ENCODE results near the gene RNF213.

RNF213 gene

DNA sequence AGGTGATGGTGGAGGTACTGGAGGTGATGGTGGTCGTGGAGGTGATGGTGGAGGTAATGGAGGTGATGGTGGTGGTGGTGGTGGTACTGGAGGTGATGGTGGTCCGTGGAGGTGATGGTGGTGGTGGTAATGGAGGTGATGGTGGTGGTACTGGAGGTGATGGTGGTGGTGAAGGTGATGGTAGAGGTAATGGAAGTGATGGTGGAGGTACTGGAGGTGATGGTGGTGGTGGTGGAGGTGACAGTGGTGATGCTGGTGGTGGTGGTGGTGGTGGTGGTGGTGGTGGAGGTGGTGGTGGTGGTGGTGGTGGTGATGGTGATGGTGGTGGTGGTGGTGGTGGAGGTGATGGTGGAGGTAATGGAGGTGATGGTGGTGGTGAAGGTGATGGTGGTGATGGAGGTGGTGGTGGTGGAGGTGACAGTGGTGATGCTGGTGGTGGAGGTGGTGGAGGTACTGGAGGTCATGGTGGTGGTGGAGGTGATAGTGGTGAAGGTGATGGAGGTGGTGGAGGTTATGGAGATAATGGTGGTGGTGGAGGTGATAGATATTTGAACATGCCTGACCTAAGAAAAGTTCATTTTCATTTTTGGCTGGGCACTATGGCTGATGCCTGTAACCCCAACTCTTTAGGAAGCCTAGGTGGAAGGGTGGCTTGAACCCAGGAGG lies 55.0 kb downstream of the RNF213 start:
- TF ChIP-seq, protein P1, sequence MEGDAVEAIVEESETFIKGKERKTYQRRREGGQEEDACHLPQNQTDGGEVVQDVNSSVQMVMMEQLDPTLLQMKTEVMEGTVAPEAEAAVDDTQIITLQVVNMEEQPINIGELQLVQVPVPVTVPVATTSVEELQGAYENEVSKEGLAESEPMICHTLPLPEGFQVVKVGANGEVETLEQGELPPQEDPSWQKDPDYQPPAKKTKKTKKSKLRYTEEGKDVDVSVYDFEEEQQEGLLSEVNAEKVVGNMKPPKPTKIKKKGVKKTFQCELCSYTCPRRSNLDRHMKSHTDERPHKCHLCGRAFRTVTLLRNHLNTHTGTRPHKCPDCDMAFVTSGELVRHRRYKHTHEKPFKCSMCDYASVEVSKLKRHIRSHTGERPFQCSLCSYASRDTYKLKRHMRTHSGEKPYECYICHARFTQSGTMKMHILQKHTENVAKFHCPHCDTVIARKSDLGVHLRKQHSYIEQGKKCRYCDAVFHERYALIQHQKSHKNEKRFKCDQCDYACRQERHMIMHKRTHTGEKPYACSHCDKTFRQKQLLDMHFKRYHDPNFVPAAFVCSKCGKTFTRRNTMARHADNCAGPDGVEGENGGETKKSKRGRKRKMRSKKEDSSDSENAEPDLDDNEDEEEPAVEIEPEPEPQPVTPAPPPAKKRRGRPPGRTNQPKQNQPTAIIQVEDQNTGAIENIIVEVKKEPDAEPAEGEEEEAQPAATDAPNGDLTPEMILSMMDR (conservative IDR thresholded peaks at IDR 0.05; ENCODE audit: low read depth, low read length), result no peak
- H3K4me3 ChIP-seq (ENCODE audit: low read depth, low read length), result no peak overlapping the region
- DNase-seq (ENCODE audit: low read depth), result no peak

DNA sequence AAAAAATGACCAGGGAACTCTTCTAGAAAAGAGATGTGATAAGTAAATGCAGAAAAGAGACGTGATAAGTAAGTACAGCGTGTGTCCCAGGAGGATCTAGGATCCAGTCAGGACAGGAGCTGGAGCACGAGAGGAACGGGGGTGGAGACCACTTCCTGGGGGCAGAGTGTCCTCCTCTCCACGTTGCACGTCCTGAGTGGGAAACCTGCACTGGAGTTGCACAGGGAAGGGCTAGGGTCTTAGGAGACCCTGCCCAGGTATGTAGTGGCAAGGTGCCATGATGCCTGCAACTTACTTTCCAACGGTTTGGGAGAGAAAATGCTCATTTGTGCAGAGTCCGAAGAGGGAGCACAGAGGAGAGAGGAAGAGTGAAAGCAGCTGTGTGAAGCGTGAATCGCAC lies 55.8 kb downstream of the RNF213 start:
- TF ChIP-seq, protein P1 (conservative IDR thresholded peaks at IDR 0.05; ENCODE audit: low read depth, low read length), result no peak
- no peak for DNase-seq (ENCODE audit: low read depth)
- H3K4me3 ChIP-seq (ENCODE audit: low read depth, low read length), result no peak overlapping the region

DNA sequence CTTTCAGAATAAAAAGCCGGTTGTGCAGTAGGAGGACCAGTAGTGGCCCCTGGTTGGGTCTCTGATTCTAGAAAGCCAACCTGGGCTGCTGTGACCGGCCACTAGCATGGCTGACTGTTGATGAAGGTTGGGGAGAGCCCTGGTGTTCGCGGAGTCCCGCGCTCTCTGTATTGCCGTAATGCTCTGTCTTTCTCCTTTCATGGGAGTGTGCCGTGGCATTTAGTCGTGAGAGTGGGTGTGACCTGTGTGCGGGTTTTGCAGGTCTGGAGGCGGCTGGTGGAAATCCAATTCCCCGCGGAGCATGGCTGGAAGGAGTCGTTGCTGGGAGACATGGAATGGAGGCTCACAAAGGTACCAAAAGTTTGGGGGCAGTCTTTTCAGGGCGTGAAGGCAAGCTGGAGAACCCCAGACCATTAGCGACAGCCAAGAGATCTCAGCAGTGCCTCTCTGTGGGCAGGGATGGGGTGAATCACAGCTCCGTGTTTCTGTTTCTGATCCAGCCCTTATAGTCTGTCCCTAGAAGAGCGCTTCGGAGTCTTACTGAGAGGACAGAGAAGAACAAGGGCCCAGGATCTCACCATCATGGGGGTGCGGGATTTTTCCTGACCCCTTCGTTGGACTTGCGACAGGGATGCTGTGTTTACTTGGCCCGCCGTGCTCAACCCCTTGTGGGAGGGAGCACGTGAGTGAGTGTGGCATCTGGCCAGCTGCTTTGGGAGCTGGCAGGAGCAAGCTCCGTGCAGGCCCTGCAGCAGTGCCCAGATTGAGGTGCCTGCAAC lies 56.5 kb downstream of the RNF213 start:
- no peak overlapping the region for H3K4me3 ChIP-seq (ENCODE audit: low read depth, low read length)
- TF ChIP-seq, protein P1 (conservative IDR thresholded peaks at IDR 0.05; ENCODE audit: low read depth, low read length), result no peak

DNA sequence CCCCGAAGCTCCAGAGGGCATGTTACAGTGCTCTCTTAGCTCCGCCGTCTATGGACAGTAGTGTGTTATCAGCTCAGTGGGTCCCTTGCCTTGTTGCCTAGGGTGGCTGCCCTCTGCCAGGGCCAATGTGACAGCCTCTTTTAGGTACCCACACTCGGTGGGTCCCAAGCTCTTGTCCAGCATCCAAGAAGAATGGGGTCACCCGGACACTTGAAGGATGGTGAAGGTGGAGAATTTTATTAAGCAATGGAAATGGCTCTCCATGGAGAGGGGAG lies 57.0 kb downstream of the RNF213 start:
- TF ChIP-seq, protein P1 (conservative IDR thresholded peaks at IDR 0.05; ENCODE audit: low read depth, low read length), result no peak
- H3K4me3 ChIP-seq (ENCODE audit: low read depth, low read length), result no peak overlapping the region
- no peak for DNase-seq (ENCODE audit: low read depth)

More for the DNA sequence above, 56.5 kb downstream of the RNF213 start:
- DNase-seq (ENCODE audit: low read depth), result no peak

DNA sequence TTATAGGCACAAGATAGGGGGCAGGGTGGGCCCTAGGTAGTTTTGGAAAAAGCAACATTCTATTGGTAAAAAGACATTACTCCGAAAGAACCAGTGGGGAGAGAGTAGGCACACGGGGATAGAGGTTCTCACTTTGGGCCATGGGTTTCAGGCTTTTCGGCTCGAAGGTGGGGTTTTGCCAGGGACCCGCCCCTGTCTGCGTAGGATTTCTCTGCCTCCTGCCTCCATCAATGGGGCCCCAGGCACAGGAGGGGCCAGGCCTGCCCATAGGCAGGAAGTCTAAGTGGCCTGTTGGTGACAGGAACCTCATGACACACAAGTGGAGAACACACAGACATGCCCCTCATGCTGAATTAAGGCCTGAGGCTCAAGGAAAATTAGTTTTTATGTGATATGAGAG lies 57.5 kb downstream of the RNF213 start:
- TF ChIP-seq, protein P1 (conservative IDR thresholded peaks at IDR 0.05; ENCODE audit: low read depth, low read length), result no peak
- no peak for DNase-seq (ENCODE audit: low read depth)
- no peak overlapping the region for H3K4me3 ChIP-seq (ENCODE audit: low read depth, low read length)

DNA sequence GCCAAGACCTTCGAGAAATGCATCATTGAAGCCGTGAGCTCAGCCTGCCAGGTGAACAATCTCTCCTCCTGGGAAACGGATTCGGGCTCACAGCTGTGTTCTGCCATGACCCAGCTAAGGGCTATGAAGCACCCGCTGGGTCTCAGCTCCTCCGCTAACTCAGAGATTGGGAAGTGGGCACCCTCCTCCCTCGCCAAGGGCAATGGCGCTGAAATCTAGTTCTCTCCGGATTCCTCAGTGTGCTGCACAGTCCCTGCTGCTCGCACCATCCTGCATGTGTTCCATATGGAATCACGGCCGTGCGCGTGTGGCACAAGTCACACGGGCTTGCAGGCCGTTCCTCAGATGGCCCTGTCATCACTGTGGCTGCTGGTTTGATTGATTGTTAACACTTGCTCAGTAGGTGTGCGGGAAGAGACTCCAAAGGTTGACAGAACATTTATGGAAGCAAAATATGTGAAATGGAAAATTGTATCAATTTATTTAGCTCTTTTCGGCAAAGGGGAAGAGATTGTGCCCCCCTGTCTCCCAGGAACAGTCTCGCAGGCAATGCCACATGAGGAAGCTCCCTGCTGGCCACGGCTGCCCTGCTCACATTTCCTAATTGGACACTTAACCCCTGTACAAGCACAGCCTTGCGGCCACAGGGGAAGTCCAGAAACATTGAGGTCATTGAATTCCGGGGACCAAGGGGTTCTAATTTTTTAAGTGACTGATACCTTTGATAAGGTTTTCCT lies 58.8 kb downstream of the RNF213 start:
- no peak for DNase-seq (ENCODE audit: low read depth)
- TF ChIP-seq, protein P1 (conservative IDR thresholded peaks at IDR 0.05; ENCODE audit: low read depth, low read length), result no peak
- no peak overlapping the region for H3K4me3 ChIP-seq (ENCODE audit: low read depth, low read length)
